Mucosa of descending colon (tissue), 3 donors: ENCODE data around the gene PRKCE. TPM values are rescaled to one million over a fixed set of nuclear protein-coding genes. Genes with fewer than 3 reads are reported as not detected.

ENCODE experiments used
- ATAC-seq: fragments of 200-7000 bp; cut with Tn5 transposase; one replicate; pipeline ENCODE4 v1.9.1; 2020; ENCODE audit warnings: mild to moderate bottlenecking, moderate library complexity
- DNase-seq, 3 donors: peaks; one replicate each; pipeline ENCODE4 v3.0.0-alpha.2; 2020
- H3K36me3 ChIP-seq: fragments of 200-600 bp; one replicate; pipeline ENCODE4 v1.8.0; 2021; ENCODE audit warnings: low read depth, mild to moderate bottlenecking
- H3K4me1 ChIP-seq: fragments of 200-600 bp; one replicate; pipeline ENCODE4 v1.8.0; 2021; ENCODE audit warnings: low read depth, mild to moderate bottlenecking
- H3K4me3 ChIP-seq: fragments of 200-600 bp; one replicate; pipeline ENCODE4 v1.8.0; 2021; ENCODE audit warnings: mild to moderate bottlenecking
- H3K9me3 ChIP-seq: fragments of 200-600 bp; one replicate; pipeline ENCODE4 v1.8.0; 2021; ENCODE audit warnings: mild to moderate bottlenecking
- intact Hi-C, 2 donors: fragments of 100-400 bp; cut with DNase I in 1 of 2; cut with micrococcal nuclease in 1 of 2; formaldehyde crosslinking; loops; one replicate each; pipeline versions ENCODE4 v1.11.0 to v1.11.1; 2022; cut with DNase I, micrococcal nuclease
- total RNA-seq, 3 donors: library from RNA; stranded (reverse); fragmentation: NEBNext Ultra II Directional in 2 of 3; extraction: Animal tissue kit (Norgen Biotek cat#: 25700) in 2 of 3; gene quantifications; one replicate each; pipeline versions ENCODE4 v1.2.1 to v1.2.4, GENCODE V29; 2021 to 2023
- TF ChIP-seq, protein P1 (sequence below): fragments of 200-600 bp; IDR thresholded peaks from one replicate; pipeline ENCODE4 v1.8.0; 2022; ENCODE audit warnings: antibody characterized with exemption, mild to moderate bottlenecking
- donor health status: DM: no; HTN: no; CAD: no; lungs with moderate emphysema.
- donor health status: DM: no; HTN: no; CAD: no.
- donor health status: DM: no; HTN: yes; CAD: no.

The PRKCE gene
- total RNA-seq, 3 donors from 2014 or later: 24.5 to 52.0 (median 32.7) TPM

DNA sequence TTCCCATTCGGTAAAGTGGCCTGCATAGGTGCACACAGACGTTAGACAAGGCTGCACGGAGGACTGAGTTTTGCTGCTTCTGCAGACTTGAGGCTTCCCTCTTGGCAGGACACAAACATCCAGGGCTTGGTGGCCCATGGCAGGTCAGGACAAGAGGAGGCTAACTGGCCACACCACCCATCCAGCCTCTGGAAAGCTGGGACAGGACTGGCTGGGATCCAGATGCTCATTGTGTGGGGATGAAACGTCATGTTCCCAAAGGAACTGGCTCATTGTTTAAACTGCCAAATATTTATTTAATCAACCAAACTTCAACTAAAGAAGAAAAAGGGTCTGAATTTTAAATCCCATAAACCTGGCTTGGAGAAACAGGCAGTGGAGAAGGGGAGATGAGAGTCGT, 406.7 kb downstream of the PRKCE start:
- intact Hi-C loops: no loop called here
- ATAC-seq (no peak), DNase-seq (no peak)
- TF ChIP-seq, protein P1, sequence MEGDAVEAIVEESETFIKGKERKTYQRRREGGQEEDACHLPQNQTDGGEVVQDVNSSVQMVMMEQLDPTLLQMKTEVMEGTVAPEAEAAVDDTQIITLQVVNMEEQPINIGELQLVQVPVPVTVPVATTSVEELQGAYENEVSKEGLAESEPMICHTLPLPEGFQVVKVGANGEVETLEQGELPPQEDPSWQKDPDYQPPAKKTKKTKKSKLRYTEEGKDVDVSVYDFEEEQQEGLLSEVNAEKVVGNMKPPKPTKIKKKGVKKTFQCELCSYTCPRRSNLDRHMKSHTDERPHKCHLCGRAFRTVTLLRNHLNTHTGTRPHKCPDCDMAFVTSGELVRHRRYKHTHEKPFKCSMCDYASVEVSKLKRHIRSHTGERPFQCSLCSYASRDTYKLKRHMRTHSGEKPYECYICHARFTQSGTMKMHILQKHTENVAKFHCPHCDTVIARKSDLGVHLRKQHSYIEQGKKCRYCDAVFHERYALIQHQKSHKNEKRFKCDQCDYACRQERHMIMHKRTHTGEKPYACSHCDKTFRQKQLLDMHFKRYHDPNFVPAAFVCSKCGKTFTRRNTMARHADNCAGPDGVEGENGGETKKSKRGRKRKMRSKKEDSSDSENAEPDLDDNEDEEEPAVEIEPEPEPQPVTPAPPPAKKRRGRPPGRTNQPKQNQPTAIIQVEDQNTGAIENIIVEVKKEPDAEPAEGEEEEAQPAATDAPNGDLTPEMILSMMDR: no peak
- Histone ChIP-seq H3K36me3 (no peaks in the 10 kb centered on the region), H3K4me3 (no peak overlapping the region), H3K4me1 (no peaks in the 10 kb centered on the region), H3K9me3 (no peaks in the 10 kb centered on the region)

DNA sequence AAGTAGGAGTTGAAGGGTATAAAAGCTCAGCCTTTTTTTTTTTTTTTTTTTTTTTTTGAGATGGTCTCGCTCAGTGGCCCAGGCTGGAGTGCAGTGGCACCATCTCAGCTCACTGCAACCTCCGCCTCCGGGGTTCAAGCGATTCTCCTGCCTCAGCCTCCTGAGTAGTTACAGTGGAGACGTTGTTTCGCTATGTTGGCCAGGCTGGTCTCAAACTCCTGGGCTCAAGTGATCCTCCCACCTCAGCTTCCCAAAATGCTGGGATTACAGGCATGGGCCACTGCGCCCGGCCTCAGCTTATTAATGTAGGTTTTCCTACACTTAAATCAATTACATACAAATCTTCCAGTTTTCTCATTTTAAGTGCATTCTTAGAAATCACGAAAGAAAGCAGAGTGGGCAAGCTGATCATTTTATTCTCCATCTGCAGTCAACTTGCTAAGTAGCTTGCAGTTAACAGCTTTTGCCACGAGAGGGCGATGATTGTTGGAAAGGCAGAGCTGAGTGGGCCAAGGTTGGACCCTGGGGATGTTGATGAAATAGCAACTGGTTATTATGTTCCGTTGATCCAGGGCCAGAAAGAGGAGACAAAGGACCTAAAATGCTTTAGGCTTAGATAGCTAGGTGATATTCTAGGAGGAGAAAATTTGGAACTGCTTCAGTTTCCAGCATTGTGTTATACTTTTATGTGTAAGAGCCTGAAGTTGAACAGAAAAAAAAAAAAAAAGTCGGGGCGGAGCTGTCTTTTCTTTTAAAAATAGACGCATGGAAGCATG, 411.4 kb downstream of the PRKCE start:
- peak; percentile 73 for ATAC-seq
- TF ChIP-seq, protein P1: peak; percentile 84
- intact Hi-C loops: loop anchor here (5.0 to 10.0 kb wide), 3 partner anchors 64 to 302 kb away; no protein-coding TSS in a partner anchor
- Histone ChIP-seq H3K4me3 (no peak overlapping the region), H3K9me3 (no peaks in the 10 kb centered on the region), H3K4me1 (no peaks in the 10 kb centered on the region), H3K36me3 (no peaks in the 10 kb centered on the region)
- DNase-seq: peak in 2 of 3 donors; percentile 39 to 88

DNA sequence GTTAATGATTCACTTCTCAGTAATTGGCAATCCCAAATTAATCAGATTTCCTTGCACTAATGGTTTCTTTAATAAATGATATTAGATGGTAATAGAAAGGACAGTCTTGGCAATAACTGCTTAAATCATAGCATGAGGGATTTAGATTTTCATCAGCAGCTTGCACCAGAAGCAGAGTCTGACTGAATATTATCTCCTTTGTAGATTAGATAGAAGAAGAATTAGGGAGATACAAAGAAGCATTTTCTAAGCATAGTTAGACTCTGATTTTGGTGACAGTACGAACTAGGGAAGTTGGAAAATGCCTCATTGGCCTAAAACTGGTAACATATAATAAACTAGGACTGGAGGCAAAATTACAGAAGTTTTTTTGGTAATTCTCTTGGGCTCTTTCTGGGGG, 412.9 kb downstream of the PRKCE start:
- H3K36me3 ChIP-seq: no peaks in the 10 kb centered on the region
- no peaks in the 10 kb centered on the region for H3K4me1 ChIP-seq
- intact Hi-C loops: loop anchor here (5.0 to 10.0 kb wide), 3 partner anchors 63 to 300 kb away; no protein-coding TSS in a partner anchor
- no peaks in the 10 kb centered on the region for H3K9me3 ChIP-seq
- H3K4me3 ChIP-seq: no peak overlapping the region
- DNase-seq: no peak
- no peak for ATAC-seq
- TF ChIP-seq, protein P1: no peak

DNA sequence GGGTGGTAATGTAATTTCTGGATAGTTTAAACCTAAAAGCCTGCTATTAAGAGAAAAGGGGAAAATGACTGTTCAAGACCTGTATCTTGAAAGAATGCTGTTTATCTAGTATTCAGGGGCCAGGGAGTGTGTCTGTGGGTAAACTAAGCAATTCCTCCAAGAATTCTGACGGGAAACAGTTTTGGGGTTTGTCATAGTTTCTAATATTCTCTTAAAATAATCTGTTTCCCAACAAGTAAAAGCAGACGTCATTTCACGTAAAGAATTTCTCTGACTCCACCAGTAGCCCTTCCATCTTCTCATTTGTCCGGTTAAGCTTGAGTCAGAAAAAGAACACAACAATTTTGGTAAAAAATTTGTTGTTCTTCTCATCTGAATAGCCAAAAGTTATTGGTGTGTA, 413.7 kb downstream of the PRKCE start:
- no peaks in the 10 kb centered on the region for H3K9me3 ChIP-seq
- H3K4me3 ChIP-seq: no peak overlapping the region
- ATAC-seq: no peak
- intact Hi-C loops: loop anchor here (10.0 kb wide), 2 partner anchors 290 to 300 kb away; no protein-coding TSS in a partner anchor
- TF ChIP-seq, protein P1: no peak
- H3K36me3 ChIP-seq: no peaks in the 10 kb centered on the region
- no peak for DNase-seq
- H3K4me1 ChIP-seq: no peaks in the 10 kb centered on the region

DNA sequence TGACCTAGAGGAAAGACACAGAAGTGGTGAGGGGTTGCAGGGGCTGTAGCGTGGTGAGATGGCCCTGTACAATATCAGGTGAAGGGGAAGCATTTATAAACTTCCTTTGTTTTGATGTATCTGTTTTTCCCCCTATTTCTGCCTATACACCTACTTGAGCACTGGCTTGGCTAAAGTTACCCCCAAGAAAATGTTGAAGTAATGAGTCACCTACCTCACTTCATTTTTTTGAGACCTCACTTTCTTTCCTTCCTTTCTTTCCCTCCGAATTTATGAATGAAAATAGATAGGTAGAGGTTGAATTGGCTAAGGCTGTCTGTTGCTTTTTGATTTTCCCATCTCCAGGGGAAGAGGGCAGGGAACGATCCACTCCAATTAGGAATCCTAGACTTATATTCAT, 414.6 kb downstream of the PRKCE start:
- H3K9me3 ChIP-seq: no peaks in the 10 kb centered on the region
- no peaks in the 10 kb centered on the region for H3K4me1 ChIP-seq
- no peak for DNase-seq
- TF ChIP-seq, protein P1: no peak
- ATAC-seq: no peak
- no peaks in the 10 kb centered on the region for H3K36me3 ChIP-seq
- intact Hi-C loops: loop anchor here (10.0 kb wide), 2 partner anchors 289 to 299 kb away; no protein-coding TSS in a partner anchor
- H3K4me3 ChIP-seq: no peak overlapping the region
